HepG2 (cell line): ENCODE results near the gene CBY1. TPM values are rescaled to one million over a fixed set of nuclear protein-coding genes. Genes with fewer than 3 reads are reported as not detected.
A peak's percentile ranks its signal among the peaks of the same experiment; 100 is the strongest.

Experiments
- E2F2 ChIP-seq: sonication (generic); formaldehyde crosslinking; IDR thresholded peaks from 2 replicates; pipeline ENCODE4 v1.4.0; 2020; ENCODE audit warnings: missing genetic modification reagents, borderline replicate concordance
- GABPA ChIP-seq, 2 experiments: IDR thresholded peaks; 2 replicates each; pipeline ENCODE4 v1.6.1; 2011 to 2016; ENCODE audit warnings: low read depth in 2 of 2, low read length in 1 of 2, missing biosample characterization in 1 of 2, missing genetic modification characterization in 1 of 2
- GATA4 ChIP-seq: sonication (generic); IDR thresholded peaks from 2 replicates; pipeline ENCODE4 v1.6.1; 2016; ENCODE audit warnings: antibody characterized with exemption, low read depth, borderline replicate concordance
- GFI1 ChIP-seq: sonication (generic); formaldehyde crosslinking; IDR thresholded peaks from 2 replicates; pipeline ENCODE4 v1.5.0; 2020; ENCODE audit warnings: missing genetic modification reagents, mild to moderate bottlenecking, borderline replicate concordance
- HNF4G ChIP-seq, 2 experiments: sonication (generic) in 1 of 2; formaldehyde crosslinking in 1 of 2; IDR thresholded peaks; 2 replicates each; pipeline versions ENCODE4 v1.4.0 to v1.6.1; 2011 to 2020; ENCODE audit warnings: borderline replicate concordance in 2 of 2, low read depth in 2 of 2, mild to moderate bottlenecking in 2 of 2, low read length in 1 of 2, missing genetic modification reagents in 1 of 2, moderate library complexity in 1 of 2
- KDM5A ChIP-seq: fragments of 200-600 bp; sonication (generic); IDR thresholded peaks from 2 replicates; pipeline ENCODE4 v1.7.0; 2018; ENCODE audit warnings: antibody characterized with exemption, mild to moderate bottlenecking, low read length, borderline replicate concordance
- MNT ChIP-seq: fragments of 450-650 bp; IDR thresholded peaks from 2 replicates; pipeline ENCODE4 v1.6.1; 2016
- PLRG1 ChIP-seq: fragments of 450-650 bp; conservative IDR thresholded peaks from 2 replicates; pipeline ENCODE4 v1.6.1; 2016
- RFX3 ChIP-seq: IDR thresholded peaks from 2 replicates; pipeline ENCODE4 v1.6.1; 2016; ENCODE audit warnings: missing biosample characterization, missing genetic modification reagents
- SRSF4 ChIP-seq: fragments of 200-400 bp; formaldehyde crosslinking; IDR thresholded peaks from one replicate; pipeline ENCODE4 v1.6.1; 2018; ENCODE audit warnings: mild to moderate bottlenecking, low read depth, low read length, moderate library complexity; ENCODE audit not compliant: poor library complexity, severe bottlenecking
- TCF7L2 ChIP-seq: IDR thresholded peaks from 2 replicates; pipeline ENCODE4 v1.6.1; 2011; ENCODE audit warnings: mild to moderate bottlenecking, low read depth, low read length, moderate library complexity
- TGIF2 ChIP-seq: IDR thresholded peaks from 2 replicates; pipeline ENCODE4 v1.6.1; 2016; ENCODE audit warnings: control low read depth, missing compliant biosample characterization
- UBTF ChIP-seq: sonication (generic); formaldehyde crosslinking; IDR thresholded peaks from 2 replicates; pipeline ENCODE4 v1.4.0; 2020; ENCODE audit warnings: mild to moderate bottlenecking, missing genetic modification reagents
- ZMYM4 ChIP-seq: sonication (generic); formaldehyde crosslinking; IDR thresholded peaks from 2 replicates; pipeline ENCODE4 v1.8.1; 2023; ENCODE audit warnings: mild to moderate bottlenecking, missing genetic modification reagents
- ZNF331 ChIP-seq: sonication (generic); formaldehyde crosslinking; IDR thresholded peaks from 2 replicates; pipeline ENCODE4 v1.4.0; 2020; ENCODE audit warnings: missing genetic modification reagents
- ZNF580 ChIP-seq: IDR thresholded peaks from 2 replicates; pipeline ENCODE4 v1.6.1; 2016; ENCODE audit warnings: low read depth, borderline replicate concordance
- ZNF639 ChIP-seq: conservative IDR thresholded peaks from 2 replicates; pipeline ENCODE4 v1.6.1; 2018; ENCODE audit warnings: missing genetic modification reagents
- ZNF709 ChIP-seq: sonication (generic); formaldehyde crosslinking; IDR thresholded peaks from 2 replicates; pipeline ENCODE4 v1.5.0; 2020; ENCODE audit warnings: mild to moderate bottlenecking, missing genetic modification reagents
- ZNF777 ChIP-seq: sonication (generic); formaldehyde crosslinking; IDR thresholded peaks from 2 replicates; pipeline ENCODE4 v1.4.0; 2020; ENCODE audit warnings: missing genetic modification reagents
- ZNF784 ChIP-seq: sonication (generic); formaldehyde crosslinking; IDR thresholded peaks from 2 replicates; pipeline ENCODE4 v1.5.1; 2020; ENCODE audit warnings: missing genetic modification reagents, mild to moderate bottlenecking, borderline replicate concordance
- ZSCAN29 ChIP-seq: sonication (generic); formaldehyde crosslinking; conservative IDR thresholded peaks from 2 replicates; pipeline ENCODE4 v1.4.0; 2020; ENCODE audit warnings: mild to moderate bottlenecking, missing genetic modification reagents
- polyA plus RNA-seq, 8 experiments: library from polyadenylated mRNA; depleted of rRNA in 3 of 8; stranded (reverse) in 7 of 8; unstranded in 1 of 8; fragments of >200 nt; fragmentation: Illumina TruSeq in 4 of 8; extraction: Trizol in 4 of 8; gene quantifications; 2 replicates each; pipeline versions ENCODE4 v1.2.1 to v1.2.3, GENCODE V29; 2011 to 2016; ENCODE audit warnings: low read depth in 4 of 8, missing spikeins in 1 of 8, mixed read lengths in 1 of 8; ENCODE audit not compliant: insufficient read depth in 1 of 8
- total RNA-seq, 5 experiments: library from RNA; depleted of rRNA; stranded (reverse); fragments of >200 nt; fragmentation: Illumina TruSeq; extraction: Trizol; gene quantifications; 2 replicates each; pipeline ENCODE4 v1.2.3, GENCODE V29; 2016; ENCODE audit warnings: low read depth in 1 of 5

Gene CBY1
- total and polyA plus RNA-seq, 2 of the 13 experiments (the other 11 are each of a cell fraction or from before 2014, with no cell fraction given), result 19.7 to 20.3 TPM

GRCh38 chr22:38700789-38701628 lies 44.6 kb downstream of the CBY1 start, which contains the start of gene JOSD1 (continued):
- TF ChIP-seq E2F2 (CRISPR knock-in tag) (peak; percentile 87), GFI1 (CRISPR knock-in tag) (no peak), MNT (no peak; the same call in 1 of the 2 replicates), HNF4G (IDR thresholded peaks at IDR 0.05; ENCODE audit: borderline replicate concordance, low read depth, low read length) (no peak), HNF4G (CRISPR knock-in tag; IDR thresholded peaks at IDR 0.05; ENCODE audit: borderline replicate concordance, low read depth) (no peak), ZNF580 (CRISPR knock-in tag) (no peak), ZNF331 (CRISPR knock-in tag) (peak; percentile 66), ZNF709 (peak; percentile 62), ZSCAN29 (no peak), GABPA (IDR thresholded peaks at IDR 0.05; ENCODE audit: low read depth, low read length) (peak; percentile 65), GABPA (CRISPR knock-in tag; IDR thresholded peaks at IDR 0.05; ENCODE audit: low read depth) (peak; percentile 81), RFX3 (CRISPR knock-in tag) (no peak), ZNF777 (CRISPR knock-in tag) (peak; percentile 56; the same call in 1 of the 2 replicates), KDM5A (peak; percentile 74; the same call in 1 of the 2 replicates), ZMYM4 (CRISPR knock-in tag) (peak; percentile 54), PLRG1 (no peak), ZNF784 (CRISPR knock-in tag) (peak; percentile 90), SRSF4 (no peak), GATA4 (peak; percentile 37; the same call in 1 of the 2 replicates), TCF7L2 (no peak), TGIF2 (CRISPR knock-in tag) (no peak), UBTF (peak; percentile 38), ZNF639 (CRISPR knock-in tag) (no peak)
